ENCODE data around the gene YY1.

- TF ChIP-seq, protein P1, sequence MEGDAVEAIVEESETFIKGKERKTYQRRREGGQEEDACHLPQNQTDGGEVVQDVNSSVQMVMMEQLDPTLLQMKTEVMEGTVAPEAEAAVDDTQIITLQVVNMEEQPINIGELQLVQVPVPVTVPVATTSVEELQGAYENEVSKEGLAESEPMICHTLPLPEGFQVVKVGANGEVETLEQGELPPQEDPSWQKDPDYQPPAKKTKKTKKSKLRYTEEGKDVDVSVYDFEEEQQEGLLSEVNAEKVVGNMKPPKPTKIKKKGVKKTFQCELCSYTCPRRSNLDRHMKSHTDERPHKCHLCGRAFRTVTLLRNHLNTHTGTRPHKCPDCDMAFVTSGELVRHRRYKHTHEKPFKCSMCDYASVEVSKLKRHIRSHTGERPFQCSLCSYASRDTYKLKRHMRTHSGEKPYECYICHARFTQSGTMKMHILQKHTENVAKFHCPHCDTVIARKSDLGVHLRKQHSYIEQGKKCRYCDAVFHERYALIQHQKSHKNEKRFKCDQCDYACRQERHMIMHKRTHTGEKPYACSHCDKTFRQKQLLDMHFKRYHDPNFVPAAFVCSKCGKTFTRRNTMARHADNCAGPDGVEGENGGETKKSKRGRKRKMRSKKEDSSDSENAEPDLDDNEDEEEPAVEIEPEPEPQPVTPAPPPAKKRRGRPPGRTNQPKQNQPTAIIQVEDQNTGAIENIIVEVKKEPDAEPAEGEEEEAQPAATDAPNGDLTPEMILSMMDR (IDR thresholded peaks at IDR 0.05; ENCODE audit: borderline replicate concordance, extremely low read depth, low read length, poor library complexity, severe bottlenecking) = no peak
- no peak for TF ChIP-seq EZH2 (IDR thresholded peaks at IDR 0.05; ENCODE audit: borderline replicate concordance, low read depth, low read length, severe bottlenecking)
Measured at GRCh38 chr14:100330007-100330344, 91.0 kb downstream of the YY1 start.
